ENCODE measurements around the gene LRRC4B. TPM values are rescaled to one million over a fixed set of nuclear protein-coding genes. Genes with fewer than 3 reads are reported as not detected.

The LRRC4B gene
- total and polyA plus RNA-seq, 2 experiments from 2014 or later, result 5.8 to 56.4 TPM

GRCh38 chr19:50486823-50487515 is 81.3 kb downstream of the LRRC4B start:
- H3K27ac ChIP-seq, result peak overlapping the region; percentile 81
- DNase-seq (ENCODE audit: low read depth in 1 of 2, low spot score in 1 of 2), result peak; percentile 44 to 89
- H3K36me3 ChIP-seq, result peaks cover 18% of the 10 kb centered on the region
- H3K27me3 ChIP-seq, result no peaks in the 10 kb centered on the region
- H3K9me3 ChIP-seq (ENCODE audit: low read depth), result no peaks in the 10 kb centered on the region
- peak; percentile 50 for TF ChIP-seq CTCF (IDR thresholded peaks at IDR 0.05; ENCODE audit: low read depth, low read length)
- H3K4me1 ChIP-seq (ENCODE audit: low read depth), result peaks cover 9% of the 10 kb centered on the region
- H3K4me3 ChIP-seq, result no peak overlapping the region

- Histone ChIP-seq H3K36me3 (peaks cover 15% of the 10 kb centered on the region), H3K27ac (peak overlapping the region; percentile 81), H3K9me3 (ENCODE audit: low read depth) (no peaks in the 10 kb centered on the region), H3K4me3 (no peak overlapping the region), H3K27me3 (no peaks in the 10 kb centered on the region), H3K4me1 (ENCODE audit: low read depth) (no peaks in the 10 kb centered on the region)
- TF ChIP-seq CTCF (IDR thresholded peaks at IDR 0.05; ENCODE audit: low read depth, low read length), result no peak
- peak in 1 of 2 donors; percentile 63 for DNase-seq (ENCODE audit: low read depth in 1 of 2, low spot score in 1 of 2)
Observed at GRCh38 chr19:50485284-50485955, 82.8 kb downstream of the LRRC4B start.

GRCh38 chr19:50482916-50483315 is 85.3 kb downstream of the LRRC4B start:
- Histone ChIP-seq H3K4me3 (no peak overlapping the region), H3K36me3 (peaks cover 16% of the 10 kb centered on the region), H3K27ac (no peak overlapping the region), H3K27me3 (no peaks in the 10 kb centered on the region), H3K4me1 (ENCODE audit: low read depth) (no peaks in the 10 kb centered on the region), H3K9me3 (ENCODE audit: low read depth) (no peaks in the 10 kb centered on the region)
- TF ChIP-seq CTCF (IDR thresholded peaks at IDR 0.05; ENCODE audit: low read depth, low read length), result no peak
- DNase-seq (ENCODE audit: low read depth in 1 of 2, low spot score in 1 of 2), result no peak

- TF ChIP-seq CTCF (IDR thresholded peaks at IDR 0.05; ENCODE audit: low read depth, low read length), result no peak
- Histone ChIP-seq H3K9me3 (ENCODE audit: low read depth) (no peaks in the 10 kb centered on the region), H3K27me3 (no peaks in the 10 kb centered on the region), H3K36me3 (peaks cover 14% of the 10 kb centered on the region), H3K4me1 (ENCODE audit: low read depth) (no peaks in the 10 kb centered on the region), H3K27ac (no peak overlapping the region), H3K4me3 (no peak overlapping the region)
- DNase-seq (ENCODE audit: low read depth in 1 of 2, low spot score in 1 of 2), result no peak
Observed at GRCh38 chr19:50482271-50482855, 85.9 kb downstream of the LRRC4B start.

- H3K27ac ChIP-seq, result no peak overlapping the region
- TF ChIP-seq CTCF (IDR thresholded peaks at IDR 0.05; ENCODE audit: low read depth, low read length), result no peak
- no peaks in the 10 kb centered on the region for H3K27me3 ChIP-seq
- H3K4me1 ChIP-seq (ENCODE audit: low read depth), result peaks cover 4% of the 10 kb centered on the region
- H3K9me3 ChIP-seq (ENCODE audit: low read depth), result no peaks in the 10 kb centered on the region
- H3K36me3 ChIP-seq, result peaks cover 8% of the 10 kb centered on the region
- no peak overlapping the region for H3K4me3 ChIP-seq
- DNase-seq (ENCODE audit: low read depth in 1 of 2, low spot score in 1 of 2), result no peak
Observed at GRCh38 chr19:50481351-50482149, 86.7 kb downstream of the LRRC4B start.

All from cardiac muscle cell (in vitro differentiated cells and primary cell).